Activated CD8-positive, alpha-beta memory T cell treated with anti-CD3 and anti-CD28 coated beads, Interleukin-2, amount 50 U/mL, for 24 hours (primary cell): ENCODE measurements around the gene PRRX1.

ENCODE experiments used
- DNase-seq: peaks from one replicate; pipeline ENCODE4 v3.0.0-alpha.2; 2020; ENCODE audit errors: extremely low read depth

The PRRX1 gene

GRCh38 chr1:170664093-170664827, at the start of gene PRRX1:
Gene PRRX1, plus strand, starts transcription at chr1:170664131. Its CDS starts 88 bp downstream, at chr1:170664219.
- no peak for DNase-seq

GRCh38 chr1:170617591-170618330, 46.2 kb upstream of the PRRX1 start:
- DNase-seq, result no peak

GRCh38 chr1:170618421-170618820, 45.5 kb upstream of the PRRX1 start:
- no peak for DNase-seq

GRCh38 chr1:170619241-170620028, 44.5 kb upstream of the PRRX1 start:
- DNase-seq, result no peak

GRCh38 chr1:170620164-170620563, 43.8 kb upstream of the PRRX1 start:
- DNase-seq, result no peak

- no peak for DNase-seq
These were observed 40.8 kb upstream of the PRRX1 start for GRCh38 chr1:170623171-170623570.

- no peak for DNase-seq
These were observed 39.8 kb upstream of the PRRX1 start for GRCh38 chr1:170624146-170624545.

- no peak for DNase-seq
These were observed 33.0 kb upstream of the PRRX1 start for GRCh38 chr1:170630977-170631376.

GRCh38 chr1:170634293-170634692, 29.6 kb upstream of the PRRX1 start:
- DNase-seq, result no peak

- DNase-seq, result no peak
These were observed 29.0 kb upstream of the PRRX1 start for GRCh38 chr1:170634824-170635410.

- no peak for DNase-seq
These were observed 23.4 kb upstream of the PRRX1 start for GRCh38 chr1:170640581-170640980.

- DNase-seq, result no peak
These were observed 6.6 kb upstream of the PRRX1 start for GRCh38 chr1:170657275-170657853.

GRCh38 chr1:170659399-170660035, 4.4 kb upstream of the PRRX1 start:
- DNase-seq, result no peak

GRCh38 chr1:170660281-170660713, 3.6 kb upstream of the PRRX1 start:
- DNase-seq, result no peak

- no peak for DNase-seq
These were observed 2.9 kb upstream of the PRRX1 start for GRCh38 chr1:170660871-170661645.

GRCh38 chr1:170661646-170662411, 2.1 kb upstream of the PRRX1 start:
- DNase-seq, result no peak

GRCh38 chr1:170662561-170663403, 1.1 kb upstream of the PRRX1 start:
- DNase-seq, result no peak

- DNase-seq, result no peak
These were observed 383 bp upstream of the PRRX1 start for GRCh38 chr1:170663404-170664092.
